Effector memory CD8-positive, alpha-beta T cell (primary cell): Measurements from ENCODE around the gene TOMM20.
"Not testable (repeated sequence)": the region's sequence is repeated elsewhere in the genome, so short reads cannot be mapped to it uniquely, and the experiment has no call there.

Source experiments
- ATAC-seq: fragments of 150-1000 bp; cut with Tn5 transposase; replicated peaks from 2 replicates; pipeline ENCODE4 v1.10.0; 2021; ENCODE audit warnings: mild to moderate bottlenecking, moderate library complexity
- DNase-seq, 3 experiments: peaks; one replicate each; pipeline ENCODE4 v3.0.0; 2021
- H3K27ac Mint-ChIP-seq, 2 donors: one replicate each; pipeline ENCODE4 v1.8.0; 2022; ENCODE audit warnings: mild to moderate bottlenecking in 2 of 2, mixed read lengths in 2 of 2, moderate library complexity in 2 of 2
- H3K27me3 Mint-ChIP-seq, 2 donors: one replicate each; pipeline ENCODE4 v1.8.0; 2022; ENCODE audit warnings: mixed read lengths in 2 of 2
- H3K36me3 Mint-ChIP-seq: one replicate; pipeline ENCODE4 v1.8.0; 2022; ENCODE audit warnings: mild to moderate bottlenecking, moderate library complexity, mixed read lengths; ENCODE audit not compliant: insufficient read depth
- H3K4me1 Mint-ChIP-seq, 2 donors: one replicate each; pipeline ENCODE4 v1.8.0; 2022; ENCODE audit warnings: low read depth in 2 of 2, mixed read lengths in 2 of 2
- H3K4me3 Mint-ChIP-seq, 2 donors: one replicate each; pipeline ENCODE4 v1.8.0; 2022; ENCODE audit warnings: mild to moderate bottlenecking in 2 of 2, mixed read lengths in 2 of 2, moderate library complexity in 2 of 2
- H3K9me3 Mint-ChIP-seq, 2 donors: one replicate each; pipeline ENCODE4 v1.8.0; 2022; ENCODE audit warnings: mixed read lengths in 2 of 2

TOMM20 gene

GRCh38 chr1:235077163-235077540, 51.5 kb downstream of the TOMM20 start:
- Mint-ChIP-seq H3K4me1 (peaks cover 12 to 15% of the 10 kb centered on the region in 2 donors), H3K4me3 (no peak overlapping the region), H3K27ac (peak overlapping the region in 1 of 2 donors; percentile 13), H3K27me3 (no peaks in the 10 kb centered on the region), H3K36me3 (no peaks in the 10 kb centered on the region), H3K9me3 (no peaks in the 10 kb centered on the region)
- ATAC-seq (no peak), DNase-seq (no peak)

DNA sequence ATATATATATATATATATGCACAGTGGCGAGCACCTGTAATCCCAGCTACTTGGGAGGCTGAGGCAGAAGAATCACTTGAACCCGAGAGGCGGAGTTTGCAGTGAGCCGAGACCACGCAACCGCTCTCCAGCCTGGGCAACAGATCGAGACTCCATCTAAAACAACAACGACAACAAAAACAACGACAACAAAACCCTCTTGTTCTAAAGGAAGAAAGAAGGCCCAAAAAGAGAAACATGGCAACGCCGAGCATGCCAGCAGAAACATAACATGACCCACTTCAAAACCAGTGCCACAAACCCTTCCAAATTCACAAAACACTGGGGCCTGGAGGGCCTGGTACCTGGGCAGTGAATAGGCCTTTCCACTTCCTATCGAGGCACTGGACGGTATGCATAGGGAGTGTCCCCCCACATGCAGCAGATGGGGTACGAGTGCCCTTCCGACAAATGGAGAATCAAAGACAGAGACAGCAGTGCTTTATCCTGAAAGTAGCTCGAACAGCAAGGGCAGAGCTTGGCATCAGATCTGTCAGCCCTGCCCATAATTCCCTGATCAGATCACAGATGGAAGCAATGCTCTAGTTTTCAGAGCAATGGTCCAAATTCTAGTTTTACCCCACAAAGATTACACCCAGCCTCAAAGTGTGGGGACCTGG, 52.0 kb downstream of the TOMM20 start:
- H3K36me3 Mint-ChIP-seq: no peaks in the 10 kb centered on the region
- H3K27me3 Mint-ChIP-seq: no peaks in the 10 kb centered on the region
- DNase-seq: no peak
- no peak for ATAC-seq
- H3K4me1 Mint-ChIP-seq: peaks cover 13 to 15% of the 10 kb centered on the region in 2 donors
- no peaks in the 10 kb centered on the region for H3K9me3 Mint-ChIP-seq
- no peak overlapping the region for H3K27ac Mint-ChIP-seq
- no peak overlapping the region for H3K4me3 Mint-ChIP-seq

DNA sequence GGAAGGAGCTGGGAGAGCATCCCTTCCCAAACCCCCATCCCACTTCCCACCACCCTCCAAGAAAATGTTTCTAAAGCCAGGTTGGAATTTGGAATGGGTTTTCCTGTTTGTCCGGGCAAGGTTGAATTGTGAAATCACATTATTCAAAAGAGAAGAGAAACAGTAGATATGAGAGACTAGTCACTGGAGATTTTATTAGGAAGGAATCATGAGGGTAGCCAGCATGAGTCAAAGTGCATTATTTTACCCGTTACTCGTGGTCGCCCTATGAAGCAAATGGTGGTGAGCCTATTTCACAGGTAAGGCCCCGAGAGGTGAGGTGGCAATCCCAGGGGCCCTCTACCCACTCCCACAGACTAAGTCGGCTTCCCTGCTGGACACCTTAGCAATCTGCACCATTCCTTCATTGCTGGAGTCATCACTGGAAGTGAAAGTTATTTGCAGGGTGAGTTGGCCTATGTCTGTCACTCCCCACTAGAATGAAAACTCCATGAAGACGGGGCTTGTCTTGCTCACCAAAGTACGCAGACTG, 52.8 kb downstream of the TOMM20 start:
- H3K4me3 Mint-ChIP-seq: peak overlapping the region in 1 of 2 donors; percentile 75
- DNase-seq: no peak
- H3K4me1 Mint-ChIP-seq: peaks cover 13 to 15% of the 10 kb centered on the region in 2 donors

DNA sequence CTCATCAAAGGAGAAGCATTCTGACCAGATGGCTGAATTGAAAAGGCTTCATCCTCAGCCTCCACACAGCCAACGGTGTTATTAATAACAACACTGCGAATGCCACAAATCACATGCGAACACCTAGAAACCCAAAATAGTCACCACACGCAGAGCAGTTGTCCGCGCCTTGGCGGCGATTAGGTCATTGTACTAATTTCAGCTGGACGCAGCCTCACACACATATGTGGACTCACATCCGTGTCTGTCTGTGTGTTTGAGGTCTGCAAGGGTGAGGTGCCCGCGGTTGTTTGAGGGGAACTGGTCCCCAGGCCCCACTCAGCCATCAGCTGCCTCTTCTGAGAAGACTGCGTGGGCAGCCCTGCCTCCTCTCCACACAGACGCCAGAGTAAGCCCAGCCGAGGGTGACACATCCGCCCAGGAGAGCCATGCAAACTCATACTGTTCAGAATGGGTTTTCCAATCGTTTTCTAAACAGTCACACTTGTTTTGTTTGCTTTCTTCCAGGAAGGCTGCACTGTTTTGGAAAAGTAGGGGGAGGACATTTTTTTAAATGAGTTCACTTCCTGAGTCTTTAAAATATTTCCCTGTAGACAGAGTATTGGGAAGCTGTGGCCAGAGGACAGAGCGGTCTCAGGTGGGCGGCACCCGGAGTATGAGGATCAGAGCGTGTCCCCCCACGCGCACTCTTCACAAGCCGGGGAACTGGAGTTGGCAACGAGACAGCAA, 53.4 kb downstream of the TOMM20 start:
- H3K27ac Mint-ChIP-seq: peak overlapping the region; percentile 39 to 80
- H3K4me1 Mint-ChIP-seq: peaks cover 13 to 15% of the 10 kb centered on the region in 2 donors
- no peaks in the 10 kb centered on the region for H3K36me3 Mint-ChIP-seq
- peak overlapping the region; percentile 56 to 75 for H3K4me3 Mint-ChIP-seq
- DNase-seq: peak; percentile 23 to 42 (median 34)
- no peaks in the 10 kb centered on the region for H3K9me3 Mint-ChIP-seq
- ATAC-seq: peak; percentile 82
- H3K27me3 Mint-ChIP-seq: no peaks in the 10 kb centered on the region

More for the DNA sequence above, 52.8 kb downstream of the TOMM20 start:
- H3K27me3 Mint-ChIP-seq: no peaks in the 10 kb centered on the region
- no peak for ATAC-seq
- peak overlapping the region; percentile 39 to 80 for H3K27ac Mint-ChIP-seq
- H3K36me3 Mint-ChIP-seq: no peaks in the 10 kb centered on the region
- H3K9me3 Mint-ChIP-seq: no peaks in the 10 kb centered on the region

GRCh38 chr1:235074523-235075047, 54.1 kb downstream of the TOMM20 start:
- DNase-seq: no peak
- no peaks in the 10 kb centered on the region for H3K27me3 Mint-ChIP-seq
- peak overlapping the region; percentile 56 to 75 for H3K4me3 Mint-ChIP-seq
- peaks cover 13 to 15% of the 10 kb centered on the region in 2 donors for H3K4me1 Mint-ChIP-seq
- no peaks in the 10 kb centered on the region for H3K36me3 Mint-ChIP-seq
- peak; percentile 31 for ATAC-seq
- H3K9me3 Mint-ChIP-seq: no peaks in the 10 kb centered on the region
- H3K27ac Mint-ChIP-seq: peak overlapping the region in 1 of 2 donors; percentile 80

GRCh38 chr1:235073968-235074522, 54.6 kb downstream of the TOMM20 start:
- Mint-ChIP-seq H3K4me3 (peak overlapping the region; percentile 56 to 75), H3K4me1 (peaks cover 13 to 15% of the 10 kb centered on the region in 2 donors), H3K9me3 (no peaks in the 10 kb centered on the region), H3K27me3 (no peaks in the 10 kb centered on the region), H3K36me3 (no peaks in the 10 kb centered on the region), H3K27ac (no peak overlapping the region)
- DNase-seq (no peak), ATAC-seq (no peak)

- Mint-ChIP-seq H3K27me3 (no peaks in the 10 kb centered on the region), H3K4me3 (no peak overlapping the region), H3K9me3 (no peaks in the 10 kb centered on the region), H3K36me3 (no peaks in the 10 kb centered on the region), H3K27ac (no peak overlapping the region), H3K4me1 (peaks cover 13 to 15% of the 10 kb centered on the region in 2 donors)
- DNase-seq (no peak), ATAC-seq (no peak)
Measured at GRCh38 chr1:235073331-235073967, 55.2 kb downstream of the TOMM20 start.

DNA sequence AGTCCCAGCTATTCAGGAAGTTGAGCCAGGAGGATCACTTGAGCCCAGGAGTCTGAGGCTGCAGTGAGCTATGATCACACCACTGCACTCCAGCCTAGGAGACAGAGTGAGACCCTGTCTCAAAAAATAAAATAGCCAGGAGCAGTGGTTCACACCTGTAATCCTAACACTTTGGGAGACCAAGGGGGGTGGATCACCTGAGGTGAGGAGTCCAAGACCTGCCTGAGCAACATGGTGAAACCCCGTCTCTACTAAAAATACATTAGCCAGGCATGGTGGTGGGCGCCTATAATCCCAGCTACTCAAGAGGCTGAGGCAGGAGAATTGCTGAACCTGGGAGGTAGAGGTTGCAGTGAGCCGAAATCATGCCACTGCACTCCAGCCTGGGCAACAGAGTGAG, 56.1 kb downstream of the TOMM20 start:
- Mint-ChIP-seq H3K27ac (peak overlapping the region in 1 of 2 donors; percentile 62), H3K4me1 (peaks cover 13 to 15% of the 10 kb centered on the region in 2 donors)
- ATAC-seq, H3K27me3 Mint-ChIP-seq, H3K9me3 Mint-ChIP-seq, H3K36me3 Mint-ChIP-seq, DNase-seq, H3K4me3 Mint-ChIP-seq: not testable (repeated sequence)

DNA sequence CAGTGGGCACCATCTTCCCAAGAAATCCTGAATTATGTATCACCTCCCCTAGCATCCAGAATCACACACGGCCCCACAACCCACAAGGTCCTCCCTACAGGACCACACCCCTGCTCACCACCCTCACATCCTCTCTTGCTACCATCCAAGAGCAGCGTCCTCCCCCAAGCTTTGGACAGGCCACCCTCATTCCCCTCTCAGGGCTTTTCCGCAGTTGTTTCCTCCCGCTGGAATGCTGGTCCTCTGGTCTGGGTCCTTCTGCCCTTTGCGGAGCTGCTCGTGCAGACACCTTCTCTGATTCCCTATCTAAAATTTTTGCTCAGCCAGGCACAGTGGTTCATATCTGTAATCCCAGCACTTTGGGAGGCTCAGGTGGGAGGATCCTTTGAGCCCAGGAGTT, 56.5 kb downstream of the TOMM20 start:
- Mint-ChIP-seq H3K27ac (peak overlapping the region in 1 of 2 donors; percentile 62), H3K4me1 (peaks cover 15 to 16% of the 10 kb centered on the region in 2 donors), H3K4me3 (no peak overlapping the region), H3K9me3 (no peaks in the 10 kb centered on the region), H3K27me3 (peaks cover 0 to 9% of the 10 kb centered on the region in 2 donors), H3K36me3 (no peaks in the 10 kb centered on the region)
- ATAC-seq (no peak), DNase-seq (no peak)

- no peaks in the 10 kb centered on the region for H3K9me3 Mint-ChIP-seq
- H3K27me3 Mint-ChIP-seq: peaks cover 0 to 11% of the 10 kb centered on the region in 2 donors
- no peak overlapping the region for H3K4me3 Mint-ChIP-seq
- DNase-seq (no peak), ATAC-seq (no peak)
- peaks cover 2% of the 10 kb centered on the region for H3K36me3 Mint-ChIP-seq
- no peak overlapping the region for H3K27ac Mint-ChIP-seq
- peaks cover 15 to 16% of the 10 kb centered on the region in 2 donors for H3K4me1 Mint-ChIP-seq
Measured at GRCh38 chr1:235070819-235071218, 57.8 kb downstream of the TOMM20 start.

DNA sequence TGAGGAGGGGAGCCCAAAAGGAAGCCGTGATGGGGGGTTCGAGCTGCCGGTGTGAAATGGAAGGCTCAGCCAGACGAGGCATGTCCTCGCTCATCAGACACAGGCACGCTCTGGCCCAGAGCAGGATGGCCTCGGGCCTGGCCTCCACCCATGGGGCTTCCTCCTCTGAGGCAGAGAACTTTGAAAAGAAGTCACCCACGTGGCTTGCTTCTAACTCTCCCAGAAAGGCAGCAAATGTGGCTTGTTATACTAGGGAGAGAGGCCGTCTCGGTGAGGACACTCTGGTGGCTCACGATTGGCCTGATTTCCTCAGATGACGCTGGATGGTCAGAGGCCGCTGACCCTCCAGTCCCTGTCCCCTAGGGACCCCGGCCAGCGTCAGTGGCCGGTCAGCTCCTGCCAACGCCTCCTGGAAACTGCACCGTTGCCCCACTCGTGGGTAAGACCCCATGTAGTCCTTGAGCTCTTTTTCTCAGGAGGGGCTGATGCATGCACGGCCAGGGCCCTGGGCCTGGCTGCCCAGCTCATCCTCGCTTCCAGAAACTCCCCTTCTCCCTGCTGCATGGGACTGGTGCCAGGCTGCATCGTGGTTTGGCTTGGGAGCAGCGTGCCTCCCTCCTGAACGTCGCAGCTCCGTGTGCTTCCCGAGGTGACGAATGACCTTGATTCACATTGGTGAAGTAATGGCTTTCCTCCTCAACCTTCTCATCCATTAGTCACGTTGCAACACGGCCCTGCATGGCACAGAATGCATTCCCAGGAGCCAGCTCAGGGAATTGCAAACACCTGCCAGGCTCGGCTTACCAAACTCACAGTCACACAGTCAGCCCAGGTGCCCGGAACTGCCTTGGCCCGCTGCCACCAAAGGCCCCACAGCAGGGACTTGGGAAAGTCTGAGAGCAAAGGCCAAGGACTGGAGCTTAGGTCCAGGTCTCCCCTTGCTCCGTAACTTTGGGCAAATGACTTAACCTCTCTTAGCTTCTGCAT, 58.8 kb downstream of the TOMM20 start:
- Mint-ChIP-seq H3K4me3 (no peak overlapping the region), H3K36me3 (peaks cover 2% of the 10 kb centered on the region), H3K4me1 (peaks cover 6 to 8% of the 10 kb centered on the region in 2 donors), H3K27ac (no peak overlapping the region), H3K27me3 (peaks cover 0 to 11% of the 10 kb centered on the region in 2 donors), H3K9me3 (no peaks in the 10 kb centered on the region)
- DNase-seq (no peak), ATAC-seq (no peak)

DNA sequence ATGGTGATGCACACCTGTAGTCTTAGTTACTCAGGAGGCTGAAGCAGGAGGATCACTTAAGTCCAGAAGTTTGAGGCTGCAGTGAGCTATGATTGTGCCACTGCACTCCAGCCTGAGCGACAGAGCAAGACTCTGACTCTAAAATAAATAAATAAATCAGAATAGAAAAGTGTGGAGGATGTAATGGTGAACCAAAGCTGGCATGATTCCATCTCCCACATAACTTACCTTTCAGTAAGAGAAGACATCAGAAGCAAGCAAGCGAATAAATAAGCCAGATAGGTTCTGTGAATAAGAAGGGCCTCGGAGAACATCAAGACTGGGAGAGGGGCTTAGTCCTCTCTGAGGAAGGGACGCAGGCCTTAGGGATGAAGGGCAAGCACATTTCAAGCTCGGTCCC, 59.5 kb downstream of the TOMM20 start:
- ATAC-seq: no peak
- Mint-ChIP-seq H3K4me1 (peaks cover 0 to 8% of the 10 kb centered on the region in 2 donors), H3K4me3 (no peak overlapping the region), H3K9me3 (no peaks in the 10 kb centered on the region), H3K36me3 (peaks cover 2% of the 10 kb centered on the region), H3K27ac (no peak overlapping the region), H3K27me3 (peaks cover 0 to 11% of the 10 kb centered on the region in 2 donors)
- DNase-seq: no peak
